Osteoblast (primary cell): ENCODE data around the gene MAN2B2. TPM values are rescaled to one million over a fixed set of nuclear protein-coding genes. Genes with fewer than 3 reads are reported as not detected.

ENCODE experiments used
- DNase-seq: peaks from one replicate; pipeline ENCODE4 v3.0.0; 2011; ENCODE audit warnings: low spot score, mixed read lengths; ENCODE audit not compliant: insufficient read length; ENCODE audit errors: missing footprints
- H2AFZ ChIP-seq: 2 replicates; pipeline ENCODE4 v1.6.0; 2011; ENCODE audit warnings: mild to moderate bottlenecking, low read length
- H3K27ac ChIP-seq: 2 replicates; pipeline ENCODE4 v1.5.1; 2011; ENCODE audit warnings: mild to moderate bottlenecking, low read depth, low read length, moderate library complexity
- H3K27me3 ChIP-seq: 2 replicates; pipeline ENCODE4 v1.6.0; 2012; ENCODE audit warnings: mild to moderate bottlenecking, control low read depth, inconsistent platforms, low read length, moderate library complexity; ENCODE audit not compliant: insufficient read depth
- H3K36me3 ChIP-seq: 2 replicates; pipeline ENCODE4 v1.5.1; 2011; ENCODE audit warnings: mild to moderate bottlenecking, low read length, control low read depth, moderate library complexity; ENCODE audit not compliant: insufficient read depth
- H3K4me1 ChIP-seq: 2 replicates; pipeline ENCODE4 v1.5.1; 2011; ENCODE audit warnings: mild to moderate bottlenecking, low read length, control low read depth, moderate library complexity; ENCODE audit not compliant: insufficient read depth
- H3K4me2 ChIP-seq: 2 replicates; pipeline ENCODE4 v1.6.0; 2011; ENCODE audit warnings: mild to moderate bottlenecking, low read length; ENCODE audit not compliant: insufficient read depth
- H3K4me3 ChIP-seq: fragments of 200-600 bp; sonication (generic); 3 replicates; pipeline ENCODE4 v1.5.1; 2012; ENCODE audit warnings: mild to moderate bottlenecking, low read length, inconsistent platforms; ENCODE audit not compliant: insufficient read depth
- H3K79me2 ChIP-seq: 2 replicates; pipeline ENCODE4 v1.6.0; 2012; ENCODE audit warnings: mild to moderate bottlenecking, low read length, control low read depth, inconsistent platforms; ENCODE audit not compliant: insufficient read depth
- H3K9me3 ChIP-seq: 2 replicates; pipeline ENCODE4 v1.5.1; 2011; ENCODE audit warnings: low read depth, low read length, control low read depth
- H4K20me1 ChIP-seq: 2 replicates; pipeline ENCODE4 v1.6.0; 2012; ENCODE audit warnings: mild to moderate bottlenecking, low read length, control low read depth; ENCODE audit not compliant: insufficient read depth
- CTCF ChIP-seq: IDR thresholded peaks from 2 replicates; pipeline ENCODE4 v1.5.1; 2011; ENCODE audit warnings: mild to moderate bottlenecking, low read depth, low read length, moderate library complexity; ENCODE audit errors: extremely low read depth
- total RNA-seq: library from RNA; depleted of rRNA; stranded (reverse); fragments of >200 nt; gene quantifications from 2 replicates; pipeline ENCODE4 v1.2.3, GENCODE V29; 2012

MAN2B2 gene
- total RNA-seq, 1 donor: 28.2 TPM

- no peak overlapping the region for H2AFZ ChIP-seq
- peaks cover 2% of the 10 kb centered on the region for H4K20me1 ChIP-seq
- DNase-seq: no peak
Observed at GRCh38 chr4:6657242-6658208, 82.5 kb downstream of the MAN2B2 start.

GRCh38 chr4:6658209-6658595 is 83.2 kb downstream of the MAN2B2 start:
- Histone ChIP-seq H3K27me3 (peaks cover 10% of the 10 kb centered on the region), H2AFZ (peak overlapping the region; percentile 76), H3K4me3 (peak overlapping the region; percentile 62), H3K79me2 (no peaks in the 10 kb centered on the region), H4K20me1 (peaks cover 2% of the 10 kb centered on the region), H3K4me1 (peaks cover 9% of the 10 kb centered on the region), H3K9me3 (no peaks in the 10 kb centered on the region), H3K27ac (no peak overlapping the region), H3K36me3 (no peaks in the 10 kb centered on the region), H3K4me2 (peak overlapping the region; percentile 72)
- no peak for DNase-seq
- no peak for TF ChIP-seq CTCF

More at GRCh38 chr4:6657242-6658208, 82.5 kb downstream of the MAN2B2 start:
- Histone ChIP-seq H3K4me1 (peaks cover 9% of the 10 kb centered on the region), H3K79me2 (no peaks in the 10 kb centered on the region), H3K27me3 (peaks cover 5% of the 10 kb centered on the region), H3K36me3 (no peaks in the 10 kb centered on the region), H3K4me3 (no peak overlapping the region), H3K9me3 (no peaks in the 10 kb centered on the region), H3K4me2 (no peak overlapping the region), H3K27ac (no peak overlapping the region)
- no peak for TF ChIP-seq CTCF

GRCh38 chr4:6658597-6659075 is 83.6 kb downstream of the MAN2B2 start:
- peak overlapping the region; percentile 62 for H3K4me3 ChIP-seq
- peak overlapping the region; percentile 72 for H3K4me2 ChIP-seq
- peaks cover 15% of the 10 kb centered on the region for H3K27me3 ChIP-seq
- no peaks in the 10 kb centered on the region for H3K9me3 ChIP-seq
- H3K36me3 ChIP-seq: no peaks in the 10 kb centered on the region
- no peak for DNase-seq
- peak overlapping the region; percentile 76 for H2AFZ ChIP-seq
- no peaks in the 10 kb centered on the region for H3K79me2 ChIP-seq
- peaks cover 2% of the 10 kb centered on the region for H4K20me1 ChIP-seq
- H3K27ac ChIP-seq: no peak overlapping the region
- peaks cover 9% of the 10 kb centered on the region for H3K4me1 ChIP-seq
- TF ChIP-seq CTCF: no peak

GRCh38 chr4:6659897-6660296 is 84.9 kb downstream of the MAN2B2 start:
- H3K4me1 ChIP-seq: peaks cover 13% of the 10 kb centered on the region
- H3K27ac ChIP-seq: no peak overlapping the region
- peaks cover 25% of the 10 kb centered on the region for H3K27me3 ChIP-seq
- no peaks in the 10 kb centered on the region for H3K9me3 ChIP-seq
- no peak overlapping the region for H3K4me3 ChIP-seq
- no peak overlapping the region for H2AFZ ChIP-seq
- no peak for TF ChIP-seq CTCF
- no peak for DNase-seq
- no peak overlapping the region for H3K4me2 ChIP-seq
- no peaks in the 10 kb centered on the region for H3K79me2 ChIP-seq
- H3K36me3 ChIP-seq: no peaks in the 10 kb centered on the region
- peaks cover 2% of the 10 kb centered on the region for H4K20me1 ChIP-seq
